ENCODE measurements around the gene LY6G6F. TPM values are rescaled to one million over a fixed set of nuclear protein-coding genes. Genes with fewer than 3 reads are reported as not detected.

Gene LY6G6F
- total RNA-seq, 1 donor from 2014 or later: not detected

DNA sequence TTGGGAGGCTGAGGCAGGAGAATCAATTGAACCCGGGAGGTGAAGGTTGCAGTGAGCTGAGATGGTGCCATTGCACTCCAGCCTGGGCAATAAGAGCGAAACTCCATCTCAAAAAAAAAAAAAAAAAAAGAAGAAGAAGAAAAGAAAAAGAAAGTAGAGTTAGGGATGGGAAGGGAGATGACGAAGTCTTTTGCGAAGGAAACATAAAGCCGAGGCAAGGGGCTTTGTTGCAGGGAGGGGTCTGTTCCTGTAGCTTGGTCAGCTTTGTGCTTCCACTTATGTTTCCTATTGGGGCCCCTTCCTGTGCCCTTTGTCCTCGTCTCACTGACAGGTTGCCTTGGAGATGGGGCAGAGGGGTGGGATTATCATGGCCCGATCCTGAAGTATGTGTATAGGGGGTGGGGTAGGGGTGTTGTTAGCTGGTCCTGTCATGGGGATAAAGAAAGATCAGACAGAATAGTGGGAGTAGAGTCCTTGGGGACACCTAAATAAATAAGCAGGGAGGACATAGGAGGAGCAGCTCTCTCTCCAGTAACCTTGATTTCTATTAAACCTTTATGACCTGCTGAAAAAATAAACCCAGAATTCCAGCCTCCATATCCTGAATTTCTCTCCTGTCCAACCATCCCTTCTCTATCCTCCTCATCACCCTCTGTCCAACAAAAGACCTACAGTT lies 30.8 kb downstream of the LY6G6F start:
- peak overlapping the region; percentile 100 for H3K4me3 Mint-ChIP-seq (ENCODE audit: unreplicated experiment)
- no peaks in the 10 kb centered on the region for H3K9me3 Mint-ChIP-seq (ENCODE audit: low read depth)
- H3K27ac Mint-ChIP-seq (ENCODE audit: unreplicated experiment): peak overlapping the region; percentile 97
- DNase-seq (ENCODE audit: low spot score): no peak
- TF ChIP-seq, protein P1, sequence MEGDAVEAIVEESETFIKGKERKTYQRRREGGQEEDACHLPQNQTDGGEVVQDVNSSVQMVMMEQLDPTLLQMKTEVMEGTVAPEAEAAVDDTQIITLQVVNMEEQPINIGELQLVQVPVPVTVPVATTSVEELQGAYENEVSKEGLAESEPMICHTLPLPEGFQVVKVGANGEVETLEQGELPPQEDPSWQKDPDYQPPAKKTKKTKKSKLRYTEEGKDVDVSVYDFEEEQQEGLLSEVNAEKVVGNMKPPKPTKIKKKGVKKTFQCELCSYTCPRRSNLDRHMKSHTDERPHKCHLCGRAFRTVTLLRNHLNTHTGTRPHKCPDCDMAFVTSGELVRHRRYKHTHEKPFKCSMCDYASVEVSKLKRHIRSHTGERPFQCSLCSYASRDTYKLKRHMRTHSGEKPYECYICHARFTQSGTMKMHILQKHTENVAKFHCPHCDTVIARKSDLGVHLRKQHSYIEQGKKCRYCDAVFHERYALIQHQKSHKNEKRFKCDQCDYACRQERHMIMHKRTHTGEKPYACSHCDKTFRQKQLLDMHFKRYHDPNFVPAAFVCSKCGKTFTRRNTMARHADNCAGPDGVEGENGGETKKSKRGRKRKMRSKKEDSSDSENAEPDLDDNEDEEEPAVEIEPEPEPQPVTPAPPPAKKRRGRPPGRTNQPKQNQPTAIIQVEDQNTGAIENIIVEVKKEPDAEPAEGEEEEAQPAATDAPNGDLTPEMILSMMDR (IDR thresholded peaks at IDR 0.05): no peak
- peaks cover 16% of the 10 kb centered on the region for H3K36me3 Mint-ChIP-seq (ENCODE audit: low read depth)
- peaks cover 57% of the 10 kb centered on the region for H3K4me1 Mint-ChIP-seq (ENCODE audit: low read depth)
- H3K27me3 Mint-ChIP-seq (ENCODE audit: low read depth): no peaks in the 10 kb centered on the region

DNA sequence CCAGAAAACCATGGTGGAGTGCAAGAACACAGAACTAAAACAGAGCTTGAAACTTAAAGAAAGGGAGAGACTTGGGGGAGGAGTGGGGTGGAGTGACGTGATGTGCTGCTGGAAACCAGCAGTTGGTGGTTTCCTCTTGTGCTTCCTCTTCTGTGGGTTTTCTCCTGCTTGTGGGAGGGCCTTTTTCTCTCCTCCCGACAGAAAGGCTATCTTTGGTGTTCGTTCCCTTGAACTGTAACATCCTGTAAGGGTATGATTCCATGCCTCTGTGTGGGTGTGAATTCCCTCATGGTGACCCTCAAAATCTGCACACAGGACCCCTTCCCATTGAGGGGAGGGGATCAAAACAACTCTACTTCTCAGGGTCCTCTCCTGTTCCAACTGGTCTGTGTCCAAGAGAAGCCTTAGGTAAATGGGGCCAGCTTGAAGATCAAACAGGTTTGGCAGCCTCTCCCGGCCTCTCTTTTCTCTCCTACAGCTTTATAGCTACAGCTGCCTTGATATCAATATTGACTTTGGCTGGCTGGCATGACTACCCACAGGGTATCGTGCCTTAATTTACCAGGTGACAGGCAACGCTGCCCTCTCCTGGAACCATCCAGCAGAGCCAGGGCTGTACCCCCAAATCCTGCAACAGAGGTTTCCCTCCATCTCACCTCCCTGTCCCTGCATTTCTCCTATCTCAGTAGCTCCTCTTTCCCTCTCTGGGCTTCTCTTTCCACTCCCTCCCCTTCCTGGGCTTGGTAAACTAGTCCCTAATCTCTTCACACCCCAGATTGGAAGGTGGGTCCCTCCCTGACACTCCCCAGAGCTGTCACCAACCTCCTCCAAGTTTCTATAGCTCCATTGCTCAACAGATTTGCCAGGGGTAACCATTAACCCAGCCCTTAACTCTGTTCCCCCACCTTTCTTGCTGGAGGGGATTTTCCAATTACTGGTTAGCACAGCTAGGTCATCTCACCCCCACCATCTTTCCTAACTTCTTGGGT lies 31.6 kb downstream of the LY6G6F start:
- Mint-ChIP-seq H3K27me3 (ENCODE audit: low read depth) (no peaks in the 10 kb centered on the region), H3K4me3 (ENCODE audit: unreplicated experiment) (peak overlapping the region; percentile 100), H3K27ac (ENCODE audit: unreplicated experiment) (peak overlapping the region; percentile 97), H3K36me3 (ENCODE audit: low read depth) (peaks cover 13% of the 10 kb centered on the region), H3K9me3 (ENCODE audit: low read depth) (no peaks in the 10 kb centered on the region), H3K4me1 (ENCODE audit: low read depth) (peaks cover 53% of the 10 kb centered on the region)
- TF ChIP-seq, protein P1 (IDR thresholded peaks at IDR 0.05): peak; percentile 44
- no peak for DNase-seq (ENCODE audit: low spot score)

DNA sequence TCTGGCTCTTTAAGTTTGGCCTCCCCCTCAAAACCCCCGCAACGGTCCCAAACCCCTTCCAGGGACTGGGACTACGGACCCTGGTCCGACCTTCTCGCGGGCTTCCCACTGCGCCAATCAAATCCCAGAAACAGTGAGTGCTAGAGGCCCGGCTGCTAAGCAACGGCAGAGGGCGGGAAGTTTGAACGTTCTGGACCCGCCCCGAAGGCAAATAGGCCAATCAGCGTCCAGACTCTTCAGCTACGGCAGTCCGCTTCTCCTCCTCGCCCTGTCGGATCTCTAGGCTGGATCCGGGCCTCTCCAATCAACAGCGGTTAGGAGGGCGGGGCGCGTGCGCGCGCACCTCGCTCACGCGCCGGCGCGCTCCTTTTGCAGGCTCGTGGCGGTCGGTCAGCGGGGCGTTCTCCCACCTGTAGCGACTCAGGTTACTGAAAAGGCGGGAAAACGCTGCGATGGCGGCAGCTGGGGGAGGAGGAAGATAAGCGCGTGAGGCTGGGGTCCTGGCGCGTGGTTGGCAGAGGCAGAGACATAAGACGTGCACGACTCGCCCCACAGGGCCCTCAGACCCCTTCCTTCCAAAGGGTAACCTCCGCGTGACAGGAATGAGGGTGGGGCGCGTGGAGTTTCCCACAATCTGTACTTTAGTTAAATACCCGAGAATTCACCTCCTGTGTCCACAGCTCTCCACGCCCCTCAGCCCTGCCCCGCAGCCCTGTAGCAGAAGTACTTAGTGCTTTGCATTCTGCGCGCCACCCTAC lies 33.2 kb downstream of the LY6G6F start, which contains the start of gene MSH5:
MSH5 (plus strand) TSS at position 367 of the 758 bp plus-strand sequence. CDS start 462 bp downstream, outside the sequence.
- Mint-ChIP-seq H3K9me3 (ENCODE audit: low read depth) (no peaks in the 10 kb centered on the region), H3K4me1 (ENCODE audit: low read depth) (peaks cover 38% of the 10 kb centered on the region), H3K27me3 (ENCODE audit: low read depth) (no peaks in the 10 kb centered on the region), H3K27ac (ENCODE audit: unreplicated experiment) (peak within 1 kb of the TSS; percentile 97), H3K4me3 (ENCODE audit: unreplicated experiment) (peak within 1 kb of the TSS; percentile 95), H3K36me3 (ENCODE audit: low read depth) (peaks cover 5% of the 10 kb centered on the region)
- TF ChIP-seq, protein P1 (IDR thresholded peaks at IDR 0.05): no peak
- peak; percentile 99 for DNase-seq (ENCODE audit: low spot score)

DNA sequence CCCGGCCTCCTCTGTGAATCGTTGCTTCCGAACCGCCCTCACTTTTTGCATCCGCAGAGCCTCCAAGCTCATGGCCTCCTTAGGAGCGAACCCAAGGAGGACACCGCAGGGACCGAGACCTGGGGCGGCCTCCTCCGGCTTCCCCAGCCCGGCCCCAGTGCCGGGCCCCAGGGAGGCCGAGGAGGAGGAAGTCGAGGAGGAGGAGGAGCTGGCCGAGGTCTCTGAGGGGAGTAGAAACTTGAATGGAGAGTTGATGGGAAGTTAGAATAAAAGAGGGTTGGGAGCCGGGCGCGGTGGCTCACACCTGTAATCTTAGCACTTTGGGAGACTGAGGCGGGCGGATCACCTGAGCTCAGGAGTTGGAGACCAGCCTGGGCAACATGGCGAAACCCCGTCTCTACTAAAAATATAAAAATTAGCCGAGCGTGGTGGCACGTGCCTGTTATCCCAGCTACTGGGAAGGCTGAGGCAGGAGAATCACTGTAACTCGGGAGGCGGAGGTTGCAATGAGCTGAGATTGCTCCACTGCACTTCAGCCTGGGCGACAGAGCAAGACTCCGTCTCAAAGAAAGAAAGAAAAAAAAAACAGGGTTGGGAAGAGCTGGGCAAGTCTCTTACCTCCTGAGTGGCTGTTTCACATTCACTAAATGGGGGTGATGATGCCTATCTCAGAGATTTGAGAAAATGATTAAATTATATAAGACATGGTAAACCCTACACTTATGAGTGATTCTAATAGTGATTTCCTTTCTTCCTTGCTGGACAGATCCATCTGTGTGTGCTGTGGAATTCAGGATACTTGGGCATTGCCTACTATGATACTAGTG lies 33.9 kb downstream of the LY6G6F start:
- H3K27ac Mint-ChIP-seq (ENCODE audit: unreplicated experiment): peak overlapping the region; percentile 90
- peaks cover 37% of the 10 kb centered on the region for H3K4me1 Mint-ChIP-seq (ENCODE audit: low read depth)
- H3K36me3 Mint-ChIP-seq (ENCODE audit: low read depth): peaks cover 5% of the 10 kb centered on the region
- no peak for DNase-seq (ENCODE audit: low spot score)
- H3K9me3 Mint-ChIP-seq (ENCODE audit: low read depth): no peaks in the 10 kb centered on the region
- TF ChIP-seq, protein P1 (IDR thresholded peaks at IDR 0.05): no peak
- H3K4me3 Mint-ChIP-seq (ENCODE audit: unreplicated experiment): peak overlapping the region; percentile 95
- H3K27me3 Mint-ChIP-seq (ENCODE audit: low read depth): no peaks in the 10 kb centered on the region
